PC-9 (cell line): ENCODE results near the gene CFAP97D2. TPM values are rescaled to one million over a fixed set of nuclear protein-coding genes. Genes with fewer than 3 reads are reported as not detected.

Experiments
- BruUV-seq: library from RNA; stranded (reverse); fragments of 400-500 nt; replicated peaks from 2 replicates; lab custom pipeline; 2021; lab: Mats Ljungman, UMichigan
- CTCF ChIA-PET: fragments of 300-600 bp; sonication (Branson Sonifier 250); formaldehyde crosslinking; loops from one replicate; lab custom pipeline; 2022; ENCODE audit warnings: antibody characterized with exemption; lab: Charles Lee
- POLR2A ChIA-PET: fragments of 300-600 bp; sonication (Branson Sonifier 250); formaldehyde crosslinking; loops from one replicate; lab custom pipeline; 2022; ENCODE audit warnings: antibody characterized with exemption; ENCODE audit not compliant: unreplicated experiment; lab: Charles Lee
- DNase-seq, 2 experiments: peaks; one replicate each; pipeline versions ENCODE4 v3.0.0 to v3.0.0-alpha.2; 2015 to 2022; ENCODE audit warnings: mixed read lengths in 1 of 2
- H2AFZ ChIP-seq: fragments of 200-600 bp; sonication (generic); 2 replicates; pipeline ENCODE4 v1.8.1; 2017; ENCODE audit warnings: antibody characterized with exemption
- H3F3A ChIP-seq: fragments of 200-600 bp; sonication (generic); 2 replicates; pipeline ENCODE4 v1.8.1; 2017; ENCODE audit warnings: antibody characterized with exemption, mild to moderate bottlenecking, low read depth; ENCODE audit not compliant: insufficient read depth
- H3K27ac ChIP-seq: fragments of 200-600 bp; sonication (generic); 2 replicates; pipeline ENCODE4 v1.6.1; 2016; ENCODE audit warnings: mixed run types
- H3K27me3 ChIP-seq: fragments of 200-600 bp; sonication (generic); 2 replicates; pipeline ENCODE4 v1.6.1; 2016; ENCODE audit warnings: low read depth, mixed run types; ENCODE audit not compliant: insufficient read depth
- H3K36me3 ChIP-seq: fragments of 200-600 bp; sonication (generic); 2 replicates; pipeline ENCODE4 v1.6.1; 2016; ENCODE audit warnings: low read depth, mixed run types
- H3K4me1 ChIP-seq: fragments of 200-600 bp; sonication (generic); replicated peaks from 2 replicates; pipeline ENCODE4 v1.6.1; 2016; ENCODE audit warnings: mixed run types; ENCODE audit not compliant: insufficient read depth
- H3K4me2 ChIP-seq: fragments of 200-600 bp; sonication (generic); 2 replicates; pipeline ENCODE4 v1.6.1; 2017; ENCODE audit warnings: mixed run types
- H3K4me3 ChIP-seq: fragments of 200-600 bp; sonication (generic); 2 replicates; pipeline ENCODE4 v1.6.1; 2016; ENCODE audit warnings: mixed run types
- H3K79me2 ChIP-seq: fragments of 200-600 bp; sonication (generic); 2 replicates; pipeline ENCODE4 v1.6.1; 2017; ENCODE audit warnings: low read depth, mixed run types
- H3K9me2 ChIP-seq: fragments of 200-600 bp; sonication (generic); 2 replicates; pipeline ENCODE4 v1.8.1; 2017; ENCODE audit warnings: mild to moderate bottlenecking; ENCODE audit not compliant: insufficient read depth
- H3K9me3 ChIP-seq: fragments of 200-600 bp; sonication (generic); 2 replicates; pipeline ENCODE4 v1.8.1; 2016; ENCODE audit warnings: low read depth; ENCODE audit not compliant: insufficient read depth
- H4K20me1 ChIP-seq: fragments of 200-600 bp; sonication (generic); 2 replicates; pipeline ENCODE4 v1.8.1; 2017; ENCODE audit not compliant: insufficient read depth
- EZH2 ChIP-seq: fragments of 200-600 bp; sonication (generic); IDR thresholded peaks from 2 replicates; pipeline ENCODE4 v1.8.0; 2017; ENCODE audit warnings: antibody characterized with exemption, low read depth
- intact Hi-C: fragments of 100-400 bp; cut with micrococcal nuclease; formaldehyde crosslinking; loops from one replicate; pipeline ENCODE4 v1.10.0; 2022; ENCODE audit not compliant: unreplicated experiment
- total RNA-seq: library from RNA; stranded (reverse); gene quantifications from 2 replicates; pipeline ENCODE4 v1.2.3, GENCODE V29; 2021
- TF ChIP-seq, protein P1 (sequence below): fragments of 200-600 bp; sonication (generic); conservative IDR thresholded peaks from 2 replicates; pipeline ENCODE4 v1.6.1; 2017; ENCODE audit warnings: mixed run types, antibody characterized with exemption, mild to moderate bottlenecking, moderate library complexity

CFAP97D2 gene
- total RNA-seq, 1 experiment from 2014 or later, result not detected

DNA sequence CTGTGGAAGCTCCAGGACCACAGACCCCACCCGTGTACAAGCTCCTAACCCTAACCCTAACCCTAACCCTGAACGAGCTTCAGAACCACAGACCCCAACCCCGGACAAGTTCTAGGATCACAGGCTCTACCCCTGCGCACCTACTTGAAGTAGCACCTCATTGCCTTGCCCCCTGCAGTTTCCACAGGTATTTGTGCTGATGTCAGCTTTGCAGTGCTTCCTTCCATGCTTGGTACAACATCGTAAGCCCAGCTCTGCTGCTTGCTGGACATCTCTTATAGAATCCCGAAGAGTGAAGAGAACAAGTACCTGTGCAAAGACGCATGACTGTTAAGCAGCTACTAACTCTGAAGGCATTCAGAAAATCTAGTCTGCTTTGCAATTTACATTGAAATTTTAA, 34.9 kb downstream of the CFAP97D2 start:
- CTCF ChIA-PET, result no interaction called here
- BruUV-seq, result no TSS peak

DNA sequence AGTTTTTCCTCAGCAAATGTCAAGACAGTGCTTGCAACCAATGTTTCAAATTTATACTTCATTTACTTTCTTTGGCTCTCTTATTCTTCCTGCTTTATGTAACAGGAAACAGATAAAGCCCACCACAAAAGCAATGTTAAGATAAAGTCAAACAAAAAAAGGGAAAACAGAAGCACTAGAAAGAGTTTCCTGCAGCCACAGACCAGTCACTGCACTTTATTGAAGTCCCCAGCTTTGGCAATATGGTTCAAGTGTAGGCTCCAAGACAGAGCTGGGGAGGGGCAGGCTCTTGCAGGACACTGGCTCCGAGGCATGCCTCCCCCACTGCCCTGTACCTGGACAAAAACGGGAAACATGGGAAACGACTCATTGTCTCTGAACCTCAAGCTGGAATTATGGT, 40.3 kb downstream of the CFAP97D2 start:
- H3K4me1 ChIP-seq, result no peaks in the 10 kb centered on the region
- no peak overlapping the region for H2AFZ ChIP-seq
- H3F3A ChIP-seq, result peaks cover 8% of the 10 kb centered on the region; the same call in 1 of the 2 replicates
- no peaks in the 10 kb centered on the region for H3K36me3 ChIP-seq
- BruUV-seq, result no TSS peak
- no peak overlapping the region for H3K27ac ChIP-seq
- no peak overlapping the region for H3K4me2 ChIP-seq
- TF ChIP-seq, protein P1, sequence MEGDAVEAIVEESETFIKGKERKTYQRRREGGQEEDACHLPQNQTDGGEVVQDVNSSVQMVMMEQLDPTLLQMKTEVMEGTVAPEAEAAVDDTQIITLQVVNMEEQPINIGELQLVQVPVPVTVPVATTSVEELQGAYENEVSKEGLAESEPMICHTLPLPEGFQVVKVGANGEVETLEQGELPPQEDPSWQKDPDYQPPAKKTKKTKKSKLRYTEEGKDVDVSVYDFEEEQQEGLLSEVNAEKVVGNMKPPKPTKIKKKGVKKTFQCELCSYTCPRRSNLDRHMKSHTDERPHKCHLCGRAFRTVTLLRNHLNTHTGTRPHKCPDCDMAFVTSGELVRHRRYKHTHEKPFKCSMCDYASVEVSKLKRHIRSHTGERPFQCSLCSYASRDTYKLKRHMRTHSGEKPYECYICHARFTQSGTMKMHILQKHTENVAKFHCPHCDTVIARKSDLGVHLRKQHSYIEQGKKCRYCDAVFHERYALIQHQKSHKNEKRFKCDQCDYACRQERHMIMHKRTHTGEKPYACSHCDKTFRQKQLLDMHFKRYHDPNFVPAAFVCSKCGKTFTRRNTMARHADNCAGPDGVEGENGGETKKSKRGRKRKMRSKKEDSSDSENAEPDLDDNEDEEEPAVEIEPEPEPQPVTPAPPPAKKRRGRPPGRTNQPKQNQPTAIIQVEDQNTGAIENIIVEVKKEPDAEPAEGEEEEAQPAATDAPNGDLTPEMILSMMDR, result no peak
- TF ChIP-seq EZH2, result no peak
- H3K9me3 ChIP-seq, result no peaks in the 10 kb centered on the region
- no peaks in the 10 kb centered on the region for H3K9me2 ChIP-seq
- ChIA-PET POLR2A (no interaction called here), CTCF (no interaction called here)
- no peaks in the 10 kb centered on the region for H3K79me2 ChIP-seq
- no peak for DNase-seq
- intact Hi-C loops, result no loop called here
- no peaks in the 10 kb centered on the region for H3K27me3 ChIP-seq
- no peaks in the 10 kb centered on the region for H4K20me1 ChIP-seq
- no peak overlapping the region for H3K4me3 ChIP-seq

More for the DNA sequence above, 34.9 kb downstream of the CFAP97D2 start:
- Histone ChIP-seq H3K4me3 (no peak overlapping the region), H3K27me3 (no peaks in the 10 kb centered on the region), H3K27ac (no peak overlapping the region), H3K79me2 (no peaks in the 10 kb centered on the region), H3K4me1 (no peaks in the 10 kb centered on the region), H3K9me3 (no peaks in the 10 kb centered on the region), H3K9me2 (no peaks in the 10 kb centered on the region), H4K20me1 (no peaks in the 10 kb centered on the region), H2AFZ (no peak overlapping the region), H3K4me2 (no peak overlapping the region), H3F3A (peaks cover 7% of the 10 kb centered on the region; the same call in 1 of the 2 replicates), H3K36me3 (no peaks in the 10 kb centered on the region)
- POLR2A ChIA-PET, result no interaction called here
- no peak for TF ChIP-seq EZH2
- TF ChIP-seq, protein P1, result no peak
- intact Hi-C loops, result loop anchor here (5.0 kb wide), 1 partner anchor 62 kb away; no protein-coding TSS in a partner anchor
- no peak for DNase-seq

GRCh38 chr13:114222461-114222968, 43.5 kb downstream of the CFAP97D2 start:
- H3K4me1 ChIP-seq, result 0 out of 2 replicates have a peak, but pooled peaks cover 11% of the 10 kb centered on the region
- no peaks in the 10 kb centered on the region for H3K79me2 ChIP-seq
- H3K9me3 ChIP-seq, result no peaks in the 10 kb centered on the region
- H3K27ac ChIP-seq, result no peak overlapping the region
- H4K20me1 ChIP-seq, result no peaks in the 10 kb centered on the region
- ChIA-PET CTCF (interaction anchor here (0.6 kb wide), 1 partner anchor 16 kb away, joined by 3 read pairs; no protein-coding TSS in a partner anchor), POLR2A (no interaction called here)
- no peaks in the 10 kb centered on the region for H3K27me3 ChIP-seq
- H3K36me3 ChIP-seq, result no peaks in the 10 kb centered on the region
- peaks cover 15% of the 10 kb centered on the region; the same call in 1 of the 2 replicates for H3F3A ChIP-seq
- H2AFZ ChIP-seq, result no peak overlapping the region; the same call in 1 of the 2 replicates
- BruUV-seq, result no TSS peak
- DNase-seq, result no peak
- H3K9me2 ChIP-seq, result no peaks in the 10 kb centered on the region
- no peak for TF ChIP-seq EZH2
- TF ChIP-seq, protein P1, result no peak
- intact Hi-C loops, result no loop called here
- H3K4me3 ChIP-seq, result no peak overlapping the region
- H3K4me2 ChIP-seq, result no peak overlapping the region
